H54 (cell line): ENCODE results near the gene KNCN.

ENCODE experiments used
- DNase-seq: peaks from one replicate; pipeline ENCODE4 v3.0.0; 2011; ENCODE audit warnings: low spot score, mixed read lengths; ENCODE audit not compliant: insufficient read length
- FAIRE-seq: peaks from 3 replicates; lab custom pipeline; 2011; peaks lifted over from hg19 to GRCh38; lab: Jason Lieb, UNC
- POLR2A ChIP-seq: IDR thresholded peaks from 2 replicates; pipeline ENCODE4 v1.6.1; 2011; ENCODE audit warnings: low read depth, mild to moderate bottlenecking, low read length

KNCN gene

DNA sequence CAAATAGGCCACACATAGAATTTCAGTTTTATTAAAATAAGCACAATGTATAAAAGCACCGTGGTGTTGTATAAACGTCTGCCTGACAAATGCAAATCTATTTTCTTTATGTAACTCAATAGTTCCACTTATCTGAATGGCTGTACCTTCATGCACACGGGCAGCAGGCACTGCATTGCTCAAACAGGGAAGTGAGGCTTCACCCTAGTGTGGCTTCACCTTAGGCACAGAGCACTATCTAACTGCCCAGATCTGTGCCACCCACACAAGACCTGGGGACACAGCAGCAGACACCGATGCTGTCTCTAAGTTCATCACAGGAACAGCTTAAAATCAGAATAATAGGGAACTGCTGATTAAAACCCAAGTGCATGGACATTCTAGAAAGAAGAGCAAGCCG lies 6.0 kb upstream of the KNCN start:
- DNase-seq (no peak), FAIRE-seq (no peak)
- TF ChIP-seq POLR2A, result no peak

DNA sequence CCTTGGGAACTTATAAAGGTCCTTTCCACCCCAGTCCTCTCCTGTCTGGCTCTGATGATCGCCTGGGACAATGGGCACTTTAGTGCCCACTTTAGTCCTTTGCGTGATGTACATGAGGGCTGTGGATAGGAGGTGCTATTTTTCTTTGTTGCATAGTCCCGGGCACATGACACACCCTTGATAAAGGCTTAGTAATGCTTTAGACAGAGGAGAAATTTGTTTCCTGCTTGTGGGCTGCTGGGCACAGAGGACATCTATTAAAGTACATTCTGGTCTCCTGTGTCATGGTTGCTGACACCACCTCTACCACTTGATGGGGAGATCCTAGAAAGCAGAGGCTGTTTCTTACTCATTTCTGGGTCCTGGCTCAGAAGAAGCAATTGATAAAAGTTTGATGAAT lies 5.4 kb upstream of the KNCN start:
- peak; percentile 70 for DNase-seq
- TF ChIP-seq POLR2A, result no peak
- peak; percentile 43 for FAIRE-seq

DNA sequence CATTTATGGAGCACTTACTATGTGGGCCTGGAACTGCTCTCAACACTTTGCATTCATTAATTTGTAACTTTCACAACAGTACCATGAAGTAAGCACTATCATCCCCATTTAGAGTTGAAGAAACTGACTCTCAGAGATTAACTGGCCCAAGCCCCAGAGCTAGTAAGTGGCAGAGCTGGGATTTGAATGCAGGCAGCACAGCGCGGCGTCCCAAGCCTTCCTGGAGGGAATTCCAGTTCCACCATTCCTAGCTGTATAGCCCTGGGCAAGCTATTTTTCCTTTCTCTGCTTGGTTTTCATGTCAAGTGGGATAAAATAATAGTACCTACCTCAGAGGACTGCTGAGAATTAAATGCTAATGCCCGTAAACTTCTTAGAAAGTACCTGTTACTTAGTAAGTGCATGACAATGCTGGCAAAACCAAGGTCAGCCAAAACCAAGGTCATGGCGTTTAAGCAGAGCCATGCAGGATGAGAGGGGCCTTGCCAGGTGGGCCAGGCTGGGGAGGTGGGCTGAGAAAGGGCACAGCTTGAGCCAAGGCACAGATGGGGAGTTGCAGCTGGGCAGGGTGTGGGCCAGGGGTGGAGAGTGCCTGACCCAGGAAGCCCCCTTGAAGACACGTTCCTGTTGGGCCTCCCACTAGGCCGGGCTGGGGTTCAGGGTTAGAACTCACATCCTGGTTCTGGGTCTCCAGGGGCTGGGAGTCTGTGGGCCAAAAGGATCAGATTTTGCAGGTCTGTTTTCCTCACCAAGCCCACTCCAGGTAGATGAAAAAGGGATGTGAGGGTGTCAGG lies 4.6 kb upstream of the KNCN start:
- no peak for DNase-seq
- TF ChIP-seq POLR2A, result no peak
- FAIRE-seq, result no peak

DNA sequence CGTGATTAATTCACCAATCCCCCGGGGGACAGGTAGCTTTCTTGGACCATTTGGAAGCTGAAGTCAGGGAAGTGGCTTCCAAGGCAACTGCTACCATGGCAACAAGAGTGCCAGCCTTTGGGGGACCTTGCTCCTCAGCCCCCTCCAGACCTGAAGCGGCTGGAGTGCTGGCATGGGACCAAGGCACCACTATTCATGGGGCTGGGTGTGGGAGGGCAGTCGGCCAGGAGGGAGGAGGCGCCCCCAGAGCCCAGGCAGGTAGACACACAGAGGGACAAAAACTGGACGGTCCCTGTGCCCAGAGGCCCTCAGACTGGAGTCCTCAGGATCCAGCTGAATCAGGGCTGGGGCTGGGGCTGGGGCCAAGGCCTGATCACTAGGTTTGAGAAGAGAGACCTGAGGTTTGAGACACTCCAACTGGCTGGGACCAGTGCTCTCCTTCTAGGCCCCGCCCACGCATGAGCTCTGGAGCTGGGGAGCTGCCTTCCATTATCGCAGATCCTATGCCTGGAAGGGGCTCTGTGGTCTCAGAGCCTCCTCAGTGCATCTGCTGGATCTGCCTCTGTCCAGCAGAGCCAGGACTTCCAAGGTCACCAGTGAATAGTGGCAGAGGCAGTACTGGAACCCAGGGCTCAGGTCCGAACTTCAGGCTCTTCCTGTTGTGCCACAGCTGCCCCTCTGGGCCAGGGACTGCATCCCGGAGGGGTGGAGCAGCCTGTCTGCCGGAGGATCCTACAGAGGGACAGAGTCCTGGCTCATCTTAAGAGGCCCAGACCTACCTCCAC lies 3.3 kb upstream of the KNCN start:
- DNase-seq (no peak), FAIRE-seq (no peak)
- no peak for TF ChIP-seq POLR2A

DNA sequence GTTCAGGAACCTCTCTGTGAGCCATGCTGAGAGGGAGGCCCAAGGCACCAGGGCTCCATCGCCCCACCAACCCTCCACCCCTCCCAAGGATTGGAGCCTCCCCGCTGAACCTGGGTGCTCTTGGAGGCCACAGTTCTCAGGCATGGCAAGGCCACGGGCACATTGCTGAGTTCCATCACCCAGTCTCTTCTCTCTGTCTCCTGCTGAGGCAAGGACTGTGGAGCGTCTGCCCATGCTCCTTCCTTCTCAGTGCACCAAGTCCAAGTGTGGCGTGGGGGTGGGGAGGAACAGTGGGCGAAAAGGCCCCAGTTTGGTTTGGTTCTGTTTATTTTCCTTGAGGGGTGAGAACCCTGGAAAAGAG lies 2.8 kb upstream of the KNCN start:
- TF ChIP-seq POLR2A, result no peak
- no peak for DNase-seq
- no peak for FAIRE-seq

DNA sequence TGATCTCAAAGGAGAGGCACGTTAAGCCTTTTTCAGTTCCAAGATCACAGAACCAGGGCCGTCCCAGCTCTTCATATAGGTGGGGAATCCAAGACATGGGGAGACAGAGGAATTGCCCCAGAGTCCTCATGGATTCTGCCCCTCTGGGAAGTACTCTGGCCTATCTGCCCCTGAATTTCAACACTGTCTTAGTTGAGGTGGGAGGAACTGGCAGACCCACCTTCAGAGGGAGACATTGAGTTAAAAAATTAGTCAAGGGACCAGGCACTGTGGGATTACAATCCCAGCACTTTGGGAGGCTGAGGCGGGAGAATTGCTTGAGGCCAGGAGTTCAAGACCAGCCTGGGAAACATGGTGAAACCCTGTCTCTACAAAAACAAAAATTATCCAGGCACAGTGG lies 2.1 kb upstream of the KNCN start:
- TF ChIP-seq POLR2A, result no peak
- no peak for FAIRE-seq
- no peak for DNase-seq

DNA sequence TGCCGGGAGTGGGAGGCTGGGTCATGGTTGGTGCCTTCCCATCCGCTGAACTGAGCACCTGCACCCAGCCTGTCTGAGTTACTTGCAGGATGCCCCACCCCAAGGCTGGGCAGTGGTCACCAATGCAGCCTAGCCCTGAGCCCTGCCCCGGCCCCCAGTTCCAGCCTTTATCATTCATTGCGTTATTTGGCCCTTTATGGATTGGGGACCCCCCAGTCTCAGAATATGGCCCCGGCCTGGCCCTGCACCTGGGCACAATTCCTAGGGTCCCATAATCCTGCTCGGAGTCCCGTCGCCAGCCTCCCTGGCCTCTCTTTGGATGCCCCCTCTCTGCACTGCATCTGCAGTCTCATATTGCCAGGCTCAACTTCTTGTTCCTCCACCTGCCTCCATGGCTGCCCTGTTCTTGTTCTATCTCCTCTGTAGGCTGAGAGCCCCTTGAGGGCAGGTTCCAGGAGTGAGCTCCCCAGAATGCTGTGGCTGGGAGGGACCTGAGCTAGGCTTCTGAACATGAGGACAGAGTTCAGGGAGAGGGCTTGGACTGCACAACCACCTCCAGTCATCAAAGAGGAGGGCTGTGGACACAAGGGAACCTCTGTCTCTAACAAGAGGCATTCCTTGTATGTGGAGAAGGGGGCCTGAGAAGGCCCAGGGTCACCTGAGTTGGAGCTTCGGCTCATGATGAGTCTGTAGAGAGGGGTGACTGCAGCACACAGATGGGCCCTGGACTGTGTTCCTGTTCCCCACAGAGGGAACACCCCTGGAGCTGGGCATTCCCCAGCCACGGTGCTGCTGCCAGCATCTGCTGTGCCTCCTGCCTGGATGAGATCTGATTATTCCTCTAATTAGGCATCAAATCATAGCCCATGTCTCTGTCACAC lies 1.1 kb upstream of the KNCN start:
- TF ChIP-seq POLR2A, result no peak
- no peak for FAIRE-seq
- no peak for DNase-seq

DNA sequence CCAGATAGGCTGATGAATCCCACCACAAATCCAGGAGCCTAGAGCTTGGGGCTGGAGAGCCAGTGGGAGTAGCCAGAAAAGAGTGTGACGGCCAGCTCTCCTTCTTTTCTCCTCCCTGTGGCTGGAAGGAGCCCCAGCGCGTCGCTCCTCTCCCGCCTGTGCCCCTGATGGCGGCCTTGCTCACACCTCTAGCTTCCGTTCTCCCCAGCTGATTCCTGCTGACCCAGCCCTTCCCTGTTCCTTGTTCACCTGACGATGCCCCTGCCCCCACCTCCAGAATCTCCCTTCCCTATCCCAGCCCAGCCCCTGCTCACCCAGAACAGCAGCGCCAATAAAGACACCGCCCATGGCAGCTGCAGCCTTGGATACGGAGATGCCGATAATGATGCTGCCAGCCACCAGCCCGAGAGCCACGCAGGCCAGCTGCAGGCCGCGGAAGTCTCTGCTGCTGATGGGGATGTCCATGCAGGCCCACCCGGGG lies 656 bp downstream of the KNCN start:
- no peak for TF ChIP-seq POLR2A
- DNase-seq (no peak), FAIRE-seq (no peak)

DNA sequence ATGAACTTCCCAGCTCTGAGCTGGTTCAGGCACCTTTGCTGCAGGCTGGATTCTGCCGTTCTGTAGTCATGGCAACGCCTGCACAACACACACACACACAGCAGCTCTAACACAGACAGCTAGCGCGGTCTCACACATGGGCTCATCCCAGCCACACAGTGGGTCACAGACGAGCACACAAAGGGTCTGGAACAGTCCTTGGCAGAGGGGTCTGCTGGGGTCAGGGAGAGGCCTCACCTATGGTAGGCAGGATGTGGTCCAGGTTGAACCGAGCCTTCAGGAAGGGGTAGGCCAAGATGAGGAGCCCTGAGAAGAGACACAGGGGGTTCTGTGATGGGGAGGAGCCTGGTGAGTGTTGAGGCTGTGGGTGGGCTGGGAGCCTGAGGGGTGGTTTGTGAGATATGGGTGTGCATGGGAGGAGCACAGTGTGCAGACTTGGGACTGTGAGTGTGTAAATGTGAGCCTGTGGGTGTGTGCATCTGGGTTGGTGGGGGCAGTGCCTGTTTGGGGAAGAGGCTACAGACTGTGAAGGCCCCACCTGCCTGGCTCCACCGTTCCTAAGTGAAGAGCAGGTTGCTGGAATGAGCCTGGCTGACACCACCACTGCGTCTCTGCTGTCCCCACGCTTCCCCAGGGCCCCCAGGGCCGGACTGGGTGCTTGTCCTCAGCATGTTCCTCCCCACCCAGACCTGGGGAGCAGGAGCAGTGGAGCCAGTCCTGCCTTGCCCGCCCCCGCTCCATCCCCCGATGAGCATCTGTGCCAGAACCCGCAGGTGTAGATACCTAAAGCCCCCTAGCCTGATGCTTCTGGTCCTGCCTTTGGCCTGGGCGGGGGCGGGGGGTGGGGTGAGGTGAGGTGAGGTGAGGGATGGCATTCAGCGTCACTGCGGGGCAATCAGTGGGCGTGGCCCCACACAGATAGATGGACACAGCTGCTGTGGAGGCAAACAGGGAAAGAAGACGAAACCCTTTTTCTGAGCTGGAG lies 1.5 kb downstream of the KNCN start:
- FAIRE-seq, result no peak
- no peak for TF ChIP-seq POLR2A
- no peak for DNase-seq

DNA sequence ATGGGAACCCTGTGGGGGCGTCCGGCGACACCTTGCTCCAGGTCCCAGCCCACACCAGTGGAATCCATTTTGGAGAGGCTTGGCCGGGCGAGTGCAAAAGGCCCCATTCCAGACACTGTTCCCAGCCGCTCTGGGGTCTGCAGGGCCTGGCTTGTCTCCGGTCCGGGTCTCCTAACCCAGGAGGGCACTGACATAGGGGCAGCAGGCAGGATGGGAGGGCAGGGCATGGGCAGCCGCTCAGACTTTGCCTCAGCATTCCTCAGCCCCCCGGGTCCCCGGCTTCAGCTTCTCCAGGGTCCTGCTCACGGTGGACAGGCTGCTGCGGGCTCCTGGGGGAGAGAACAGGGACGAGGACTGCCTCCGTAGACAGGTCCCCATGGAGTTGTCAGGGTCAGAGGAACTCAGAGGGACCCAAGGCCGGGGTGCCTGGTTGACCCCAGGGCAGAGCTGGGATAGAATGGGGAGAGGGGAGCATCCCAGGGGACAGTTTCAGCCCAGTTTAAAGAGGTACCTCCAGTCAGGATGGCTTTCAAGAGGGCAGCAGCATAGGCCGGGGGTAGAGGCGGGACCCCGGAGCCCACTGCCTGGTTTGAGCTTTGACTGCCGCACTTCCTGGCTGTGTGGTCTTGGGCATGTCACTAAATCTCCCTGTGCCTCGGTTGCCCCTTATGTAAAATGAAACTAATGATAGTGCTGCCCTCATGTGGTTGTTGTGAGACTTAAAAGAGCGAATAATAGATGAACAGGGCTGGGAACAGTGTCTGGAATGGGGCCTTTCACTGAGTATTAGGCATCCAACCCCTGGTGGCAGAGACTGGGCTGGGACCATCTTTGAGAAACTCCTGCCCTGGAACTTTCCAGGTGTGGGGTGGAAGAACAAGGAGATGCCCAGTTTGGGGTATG lies 3.7 kb downstream of the KNCN start:
- FAIRE-seq (peak; percentile 80), DNase-seq (no peak)
- TF ChIP-seq POLR2A, result no peak

DNA sequence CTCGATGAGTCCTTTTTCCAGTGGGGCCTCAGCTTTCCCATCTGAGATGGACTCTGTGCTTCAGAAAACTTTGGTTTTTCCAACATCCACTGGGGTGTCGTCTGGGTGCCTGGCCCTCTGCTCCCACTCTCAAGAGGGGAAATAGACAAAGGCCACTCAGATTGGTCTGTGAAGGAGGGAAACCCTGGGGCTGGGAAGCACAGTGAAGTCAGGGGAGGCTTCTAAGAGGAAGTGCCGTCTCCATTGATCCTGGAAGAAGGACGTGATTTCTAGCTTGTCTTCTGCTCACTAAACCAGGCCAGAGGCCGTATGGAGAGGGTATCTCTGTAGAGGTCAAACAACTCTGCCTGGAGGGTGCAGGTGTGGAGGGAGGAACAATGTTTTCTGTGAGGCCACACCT lies 5.2 kb downstream of the KNCN start:
- FAIRE-seq, result no peak
- no peak for TF ChIP-seq POLR2A
- DNase-seq, result no peak

DNA sequence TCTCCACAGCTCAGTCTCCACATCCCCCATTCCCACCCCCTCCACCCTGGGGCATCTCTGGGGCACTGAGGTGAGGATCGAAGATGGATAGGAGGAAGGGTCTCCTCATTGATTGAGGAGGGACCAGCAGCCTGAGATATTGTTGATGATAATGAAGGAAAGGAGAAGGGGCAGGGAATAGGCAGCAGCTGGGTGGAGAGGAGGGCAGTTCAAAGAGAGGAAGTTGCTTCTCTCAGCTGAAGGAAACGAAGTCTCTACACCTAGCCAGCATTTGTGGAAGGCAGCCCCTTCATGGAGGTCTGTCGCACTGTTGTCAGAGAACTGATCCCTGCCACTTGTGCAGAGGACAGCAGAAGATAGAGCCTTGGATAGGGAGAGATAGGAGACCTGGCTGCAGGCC lies 5.7 kb downstream of the KNCN start:
- no peak for FAIRE-seq
- no peak for TF ChIP-seq POLR2A
- DNase-seq, result no peak
